PFSK-1 (cell line): ENCODE measurements around the gene MAST2.

Source experiments
- FOXP2 ChIP-seq: optimal IDR thresholded peaks from 2 replicates; pipeline ENCODE3; 2011; ENCODE audit warnings: borderline replicate concordance, control low read depth, inconsistent platforms; ENCODE audit not compliant: insufficient read depth; ENCODE audit errors: extremely low read length, extremely low read depth
- POLR2AphosphoS5 ChIP-seq: IDR thresholded peaks from 2 replicates; pipeline ENCODE4 v1.6.1; 2012; ENCODE audit warnings: low read depth, mild to moderate bottlenecking, control low read depth, low read length, moderate library complexity
- SIN3A ChIP-seq: IDR thresholded peaks from 2 replicates; pipeline ENCODE4 v1.6.1; 2012; ENCODE audit warnings: mild to moderate bottlenecking, low read length, moderate library complexity, borderline replicate concordance; ENCODE audit not compliant: insufficient read depth
- TAF1 ChIP-seq: IDR thresholded peaks from 2 replicates; pipeline ENCODE4 v1.6.1; 2012; ENCODE audit warnings: low read length, control low read depth, borderline replicate concordance; ENCODE audit not compliant: insufficient read depth
- TF ChIP-seq, protein P1 (sequence below), 2 experiments: IDR thresholded peaks; 2 replicates each; pipeline versions ENCODE4 v1.6.1 to v1.8.0; 2011 to 2012; ENCODE audit warnings: low read depth in 2 of 2, low read length in 2 of 2, control low read depth in 1 of 2, inconsistent platforms in 1 of 2, mild to moderate bottlenecking in 1 of 2, moderate library complexity in 1 of 2; ENCODE audit not compliant: insufficient read depth in 1 of 2

The MAST2 gene

DNA sequence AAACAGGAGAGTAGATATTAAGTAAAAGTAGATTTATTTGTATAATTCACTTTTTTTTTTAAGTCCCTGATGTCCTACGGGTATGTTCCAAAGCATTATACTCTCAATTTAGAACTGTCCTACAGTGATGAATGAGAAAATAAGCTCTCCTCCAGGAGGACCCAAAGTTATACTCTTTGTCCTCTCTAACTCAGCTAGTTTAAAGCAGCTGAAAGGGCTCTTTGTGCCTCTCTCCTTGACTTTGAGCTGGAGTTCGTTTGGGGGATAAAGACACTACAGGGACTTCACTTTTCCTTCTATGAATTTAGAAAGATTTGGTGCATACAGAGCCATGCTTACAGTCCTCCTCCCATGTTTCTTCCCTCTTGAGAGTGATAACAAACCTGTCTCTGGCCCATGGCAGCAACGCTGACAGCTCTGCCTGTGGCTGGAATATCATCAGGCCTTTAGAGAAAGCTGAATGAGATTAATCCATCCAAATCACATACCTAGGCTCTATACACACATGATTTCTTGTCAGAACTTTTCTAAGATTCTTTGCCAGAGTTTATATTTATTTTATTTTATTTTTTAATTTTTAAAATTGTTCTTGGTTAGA, 194.7 kb downstream of the MAST2 start:
- TF ChIP-seq FOXP2, result no peak
- TF ChIP-seq, protein P1, sequence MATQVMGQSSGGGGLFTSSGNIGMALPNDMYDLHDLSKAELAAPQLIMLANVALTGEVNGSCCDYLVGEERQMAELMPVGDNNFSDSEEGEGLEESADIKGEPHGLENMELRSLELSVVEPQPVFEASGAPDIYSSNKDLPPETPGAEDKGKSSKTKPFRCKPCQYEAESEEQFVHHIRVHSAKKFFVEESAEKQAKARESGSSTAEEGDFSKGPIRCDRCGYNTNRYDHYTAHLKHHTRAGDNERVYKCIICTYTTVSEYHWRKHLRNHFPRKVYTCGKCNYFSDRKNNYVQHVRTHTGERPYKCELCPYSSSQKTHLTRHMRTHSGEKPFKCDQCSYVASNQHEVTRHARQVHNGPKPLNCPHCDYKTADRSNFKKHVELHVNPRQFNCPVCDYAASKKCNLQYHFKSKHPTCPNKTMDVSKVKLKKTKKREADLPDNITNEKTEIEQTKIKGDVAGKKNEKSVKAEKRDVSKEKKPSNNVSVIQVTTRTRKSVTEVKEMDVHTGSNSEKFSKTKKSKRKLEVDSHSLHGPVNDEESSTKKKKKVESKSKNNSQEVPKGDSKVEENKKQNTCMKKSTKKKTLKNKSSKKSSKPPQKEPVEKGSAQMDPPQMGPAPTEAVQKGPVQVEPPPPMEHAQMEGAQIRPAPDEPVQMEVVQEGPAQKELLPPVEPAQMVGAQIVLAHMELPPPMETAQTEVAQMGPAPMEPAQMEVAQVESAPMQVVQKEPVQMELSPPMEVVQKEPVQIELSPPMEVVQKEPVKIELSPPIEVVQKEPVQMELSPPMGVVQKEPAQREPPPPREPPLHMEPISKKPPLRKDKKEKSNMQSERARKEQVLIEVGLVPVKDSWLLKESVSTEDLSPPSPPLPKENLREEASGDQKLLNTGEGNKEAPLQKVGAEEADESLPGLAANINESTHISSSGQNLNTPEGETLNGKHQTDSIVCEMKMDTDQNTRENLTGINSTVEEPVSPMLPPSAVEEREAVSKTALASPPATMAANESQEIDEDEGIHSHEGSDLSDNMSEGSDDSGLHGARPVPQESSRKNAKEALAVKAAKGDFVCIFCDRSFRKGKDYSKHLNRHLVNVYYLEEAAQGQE (IDR thresholded peaks at IDR 0.05; ENCODE audit: insufficient read depth in 1 of 2, low read depth in 2 of 2, low read length in 2 of 2), result no peak
- no peak for TF ChIP-seq SIN3A
- TF ChIP-seq POLR2AphosphoS5, result no peak
- TF ChIP-seq TAF1, result no peak

DNA sequence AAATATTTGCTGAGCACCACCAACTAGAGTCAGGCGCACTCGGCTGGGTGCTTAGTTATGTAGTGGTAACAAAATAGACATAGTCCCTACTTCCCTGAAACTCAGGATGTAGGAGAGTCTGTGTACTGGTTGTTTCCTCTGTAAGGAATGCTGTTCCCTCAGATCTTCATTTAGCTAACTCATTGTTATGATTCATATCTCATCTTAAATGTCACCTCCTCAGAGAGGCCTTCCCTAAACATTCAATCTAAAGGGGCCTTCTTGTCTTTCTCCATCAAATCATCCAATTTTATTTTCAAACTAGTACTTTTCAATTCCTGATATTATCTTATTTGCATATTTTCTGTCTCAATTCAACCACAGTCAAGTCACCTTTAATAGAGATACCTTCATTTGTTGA, 196.1 kb downstream of the MAST2 start:
- TF ChIP-seq FOXP2 (no peak), TAF1 (no peak), POLR2AphosphoS5 (no peak), SIN3A (no peak)
- TF ChIP-seq, protein P1 (IDR thresholded peaks at IDR 0.05; ENCODE audit: insufficient read depth in 1 of 2, low read depth in 2 of 2, low read length in 2 of 2), result no peak

DNA sequence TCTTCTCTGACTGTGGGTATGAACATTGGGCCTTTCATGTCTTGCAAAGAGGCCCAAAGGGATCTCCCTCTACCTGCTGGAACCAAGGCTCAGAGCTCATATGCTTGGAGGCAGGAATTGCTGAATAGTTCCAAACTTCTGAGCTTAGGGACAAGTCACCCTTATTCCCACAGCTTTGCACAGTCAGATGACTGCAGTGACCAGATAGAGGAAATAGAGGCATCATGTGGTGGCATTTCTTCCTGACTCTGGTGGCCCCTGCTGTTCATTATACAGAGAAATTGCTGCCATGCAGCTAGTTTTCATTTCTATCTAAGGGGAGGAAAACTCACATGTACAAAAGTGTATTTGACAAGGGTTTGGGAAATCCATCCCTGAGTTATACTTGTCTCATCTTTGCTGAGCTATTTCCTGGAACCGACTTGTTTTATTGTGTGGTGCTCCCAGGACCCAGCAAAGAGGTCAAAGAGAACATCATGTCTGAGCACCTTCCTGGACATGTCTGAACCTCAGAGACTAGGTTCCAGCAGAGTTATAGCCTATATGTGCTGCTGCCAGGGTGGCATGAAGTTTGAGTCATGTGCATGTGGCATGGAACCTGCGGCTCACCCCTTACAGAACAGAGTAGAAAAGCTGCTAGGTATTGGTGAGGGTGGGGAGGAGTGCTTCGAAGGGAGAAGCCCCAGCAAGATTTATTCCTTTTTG, 197.8 kb downstream of the MAST2 start:
- TF ChIP-seq POLR2AphosphoS5 (no peak), TAF1 (no peak), SIN3A (no peak), FOXP2 (no peak)
- TF ChIP-seq, protein P1 (IDR thresholded peaks at IDR 0.05; ENCODE audit: insufficient read depth in 1 of 2, low read depth in 2 of 2, low read length in 2 of 2), result no peak

DNA sequence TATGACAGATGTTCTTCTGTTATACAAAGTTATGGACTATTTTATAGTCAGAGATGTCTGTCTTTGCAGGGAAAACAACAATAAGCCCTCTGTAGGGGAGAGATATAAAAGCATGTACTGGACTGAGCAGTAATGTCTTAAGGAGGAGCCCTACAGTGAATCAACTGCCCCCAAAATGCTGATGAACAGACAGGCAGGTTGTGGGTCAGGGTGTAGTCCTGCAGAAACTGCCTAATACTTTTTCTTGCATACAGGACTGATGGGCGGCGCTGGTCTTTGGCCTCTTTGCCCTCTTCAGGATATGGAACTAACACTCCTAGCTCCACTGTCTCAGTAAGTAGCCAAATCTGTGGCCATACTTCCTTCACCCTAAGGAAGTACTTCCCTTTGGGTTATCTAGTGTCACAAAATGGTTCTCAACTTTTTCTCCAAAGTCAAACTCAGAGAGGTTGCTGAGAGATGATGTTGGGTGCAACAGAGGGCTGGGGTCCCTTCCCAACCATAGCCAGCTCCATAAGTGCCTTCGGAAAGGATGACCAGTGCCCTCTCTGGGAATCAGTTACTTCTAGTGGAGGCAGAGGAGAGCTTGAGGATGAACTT, 199.2 kb downstream of the MAST2 start:
- no peak for TF ChIP-seq SIN3A
- TF ChIP-seq, protein P1 (IDR thresholded peaks at IDR 0.05; ENCODE audit: insufficient read depth in 1 of 2, low read depth in 2 of 2, low read length in 2 of 2), result no peak
- no peak for TF ChIP-seq POLR2AphosphoS5
- no peak for TF ChIP-seq TAF1
- TF ChIP-seq FOXP2, result no peak
